Subcutaneous abdominal adipose tissue (tissue), 5 donors: ENCODE measurements around the gene ANGPTL3.
"Not testable (repeated sequence)": the region's sequence is repeated elsewhere in the genome, so short reads cannot be mapped to it uniquely, and the experiment has no call there.

ENCODE experiments used
- H3K27ac ChIP-seq: one replicate; pipeline ENCODE4 v1.7.0; 2013; ENCODE audit warnings: low read depth, mild to moderate bottlenecking, inconsistent platforms, low read length, moderate library complexity
- H3K27me3 ChIP-seq, 5 donors: one replicate each; pipeline ENCODE4 v1.7.0; 2013; ENCODE audit warnings: low read length in 5 of 5, inconsistent platforms in 1 of 5; ENCODE audit not compliant: control insufficient read depth in 5 of 5, insufficient read depth in 4 of 5
- H3K36me3 ChIP-seq, 5 donors: one replicate each; pipeline ENCODE4 v1.7.0; 2013; ENCODE audit warnings: low read length in 5 of 5; ENCODE audit not compliant: control insufficient read depth in 5 of 5, insufficient read depth in 5 of 5
- H3K4me1 ChIP-seq, 5 donors: one replicate each; pipeline ENCODE4 v1.7.0; 2013; ENCODE audit warnings: low read length in 5 of 5, mild to moderate bottlenecking in 3 of 5, moderate library complexity in 1 of 5; ENCODE audit not compliant: control insufficient read depth in 5 of 5, insufficient read depth in 5 of 5
- H3K4me3 ChIP-seq, 5 donors: one replicate each; pipeline ENCODE4 v1.7.0; 2013; ENCODE audit warnings: low read length in 5 of 5, low read depth in 1 of 5
- H3K9ac ChIP-seq, 5 donors: one replicate each; pipeline ENCODE4 v1.7.0; 2013; ENCODE audit warnings: low read length in 5 of 5, mild to moderate bottlenecking in 4 of 5, moderate library complexity in 3 of 5
- H3K9me3 ChIP-seq, 5 donors: one replicate each; pipeline ENCODE4 v1.7.0; 2013; ENCODE audit warnings: low read length in 5 of 5; ENCODE audit not compliant: control insufficient read depth in 5 of 5
- donor health status: healthy.
- donor health status: healthy.
- donor health status: healthy.
- donor health status: healthy.
- donor health status: healthy.

ANGPTL3 gene

GRCh38 chr1:62590255-62590969 lies 6.9 kb upstream of the ANGPTL3 start:
- Histone ChIP-seq H3K27me3 (no peaks in the 10 kb centered on the region), H3K4me1 (peaks cover 0 to 5% (median 0%) of the 10 kb centered on the region in 5 donors), H3K4me3 (no peak overlapping the region), H3K9me3 (no peaks in the 10 kb centered on the region), H3K36me3 (peaks cover 0 to 20% (median 5%) of the 10 kb centered on the region in 5 donors), H3K27ac (no peak overlapping the region), H3K9ac (no peak overlapping the region)

GRCh38 chr1:62590970-62591368 lies 6.4 kb upstream of the ANGPTL3 start:
- no peak overlapping the region for H3K4me3 ChIP-seq
- peaks cover 0 to 15% (median 0%) of the 10 kb centered on the region in 5 donors for H3K36me3 ChIP-seq
- no peaks in the 10 kb centered on the region for H3K9me3 ChIP-seq
- no peak overlapping the region for H3K27ac ChIP-seq
- H3K9ac ChIP-seq: no peak overlapping the region
- H3K4me1 ChIP-seq: peaks cover 0 to 5% (median 0%) of the 10 kb centered on the region in 5 donors
- no peaks in the 10 kb centered on the region for H3K27me3 ChIP-seq

GRCh38 chr1:62593825-62594394 lies 3.4 kb upstream of the ANGPTL3 start:
- H3K27ac ChIP-seq: no peak overlapping the region
- peaks cover 0 to 5% (median 0%) of the 10 kb centered on the region in 5 donors for H3K4me1 ChIP-seq
- H3K4me3 ChIP-seq: no peak overlapping the region
- H3K36me3 ChIP-seq: peaks cover 0 to 18% (median 0%) of the 10 kb centered on the region in 5 donors
- H3K27me3 ChIP-seq: no peaks in the 10 kb centered on the region
- H3K9me3 ChIP-seq: no peaks in the 10 kb centered on the region
- H3K9ac ChIP-seq: peak overlapping the region in 1 of 5 donors; percentile 28

DNA sequence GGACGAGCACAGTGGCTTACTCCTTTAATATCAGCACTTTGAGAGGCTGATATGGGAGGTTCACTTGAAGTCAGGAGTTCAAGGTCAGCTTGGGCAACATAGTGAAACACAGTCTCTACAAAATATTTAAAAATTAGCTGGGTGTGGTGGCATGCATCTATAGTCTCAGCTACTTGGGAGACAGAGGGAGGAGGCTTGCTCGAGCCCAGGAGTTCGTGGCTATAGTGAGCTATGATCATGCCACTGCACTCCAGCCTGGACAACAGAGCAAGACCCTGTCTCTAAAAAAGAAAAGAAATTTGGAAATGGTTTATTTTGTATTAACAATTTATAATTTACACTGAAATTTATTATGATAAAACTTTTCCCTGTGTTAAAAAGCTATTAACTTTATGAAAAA lies 1.7 kb upstream of the ANGPTL3 start:
- Histone ChIP-seq H3K9me3 (no peaks in the 10 kb centered on the region), H3K4me1 (peaks cover 0 to 5% (median 0%) of the 10 kb centered on the region in 5 donors), H3K36me3 (peaks cover 0 to 13% (median 0%) of the 10 kb centered on the region in 5 donors), H3K27me3 (no peaks in the 10 kb centered on the region), H3K27ac (no peak overlapping the region), H3K4me3 (no peak overlapping the region), H3K9ac (no peak overlapping the region)

GRCh38 chr1:62599044-62599443 lies 1.7 kb downstream of the ANGPTL3 start:
- no peaks in the 10 kb centered on the region for H3K9me3 ChIP-seq
- no peak overlapping the region for H3K9ac ChIP-seq
- H3K4me1 ChIP-seq: peaks cover 0 to 2% (median 0%) of the 10 kb centered on the region in 5 donors
- no peak overlapping the region for H3K27ac ChIP-seq
- H3K4me3 ChIP-seq: no peak overlapping the region
- H3K27me3 ChIP-seq: no peaks in the 10 kb centered on the region
- H3K36me3 ChIP-seq: peaks cover 0 to 9% (median 0%) of the 10 kb centered on the region in 5 donors

DNA sequence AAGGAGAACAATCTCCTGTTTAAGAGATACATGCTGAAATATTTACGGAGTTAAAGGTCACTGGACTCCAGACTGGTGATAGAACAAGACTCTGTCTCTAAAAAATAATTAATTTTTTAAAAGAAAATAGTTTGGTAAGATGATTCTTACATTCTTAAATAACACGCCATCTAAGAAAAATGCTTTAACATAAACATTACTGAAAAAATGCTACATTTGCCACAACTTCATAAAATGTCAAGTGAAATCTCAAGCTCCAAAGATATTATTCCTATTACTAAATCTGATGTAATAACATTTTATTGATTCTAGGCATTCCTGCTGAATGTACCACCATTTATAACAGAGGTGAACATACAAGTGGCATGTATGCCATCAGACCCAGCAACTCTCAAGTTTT lies 4.1 kb downstream of the ANGPTL3 start:
- Histone ChIP-seq H3K9me3 (no peaks in the 10 kb centered on the region), H3K27me3 (no peaks in the 10 kb centered on the region), H3K9ac (no peak overlapping the region), H3K4me1 (no peaks in the 10 kb centered on the region), H3K4me3 (no peak overlapping the region), H3K27ac (no peak overlapping the region), H3K36me3 (peaks cover 0 to 6% (median 0%) of the 10 kb centered on the region in 5 donors)

DNA sequence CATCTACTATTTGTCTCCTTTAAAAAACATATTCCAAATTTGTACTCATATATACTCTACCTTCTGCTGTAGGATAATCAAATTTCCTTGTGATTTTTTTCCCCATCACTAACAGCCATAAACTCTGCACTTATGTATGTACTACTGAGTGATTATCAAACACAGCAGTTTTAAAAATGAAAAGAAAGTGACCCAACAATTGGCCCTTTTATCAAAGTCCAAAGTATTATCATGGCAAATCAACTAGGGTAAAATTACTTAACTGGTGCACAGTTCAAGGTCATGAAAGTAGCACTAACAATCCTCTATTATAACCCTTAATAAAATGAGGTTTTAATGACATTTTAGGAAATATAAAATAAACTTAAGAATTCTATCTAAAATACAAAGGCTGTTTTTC lies 11.6 kb downstream of the ANGPTL3 start:
- no peak overlapping the region for H3K27ac ChIP-seq
- H3K9ac ChIP-seq: no peak overlapping the region
- no peaks in the 10 kb centered on the region for H3K9me3 ChIP-seq
- no peak overlapping the region for H3K4me3 ChIP-seq
- H3K27me3 ChIP-seq: no peaks in the 10 kb centered on the region
- H3K36me3 ChIP-seq: peaks cover 0 to 2% (median 0%) of the 10 kb centered on the region in 5 donors
- H3K4me1 ChIP-seq: no peaks in the 10 kb centered on the region

GRCh38 chr1:62610588-62610987 lies 13.3 kb downstream of the ANGPTL3 start:
- H3K36me3 ChIP-seq, H3K27me3 ChIP-seq, H3K9me3 ChIP-seq, H3K27ac ChIP-seq, H3K4me3 ChIP-seq, H3K9ac ChIP-seq, H3K4me1 ChIP-seq: not testable (repeated sequence)

DNA sequence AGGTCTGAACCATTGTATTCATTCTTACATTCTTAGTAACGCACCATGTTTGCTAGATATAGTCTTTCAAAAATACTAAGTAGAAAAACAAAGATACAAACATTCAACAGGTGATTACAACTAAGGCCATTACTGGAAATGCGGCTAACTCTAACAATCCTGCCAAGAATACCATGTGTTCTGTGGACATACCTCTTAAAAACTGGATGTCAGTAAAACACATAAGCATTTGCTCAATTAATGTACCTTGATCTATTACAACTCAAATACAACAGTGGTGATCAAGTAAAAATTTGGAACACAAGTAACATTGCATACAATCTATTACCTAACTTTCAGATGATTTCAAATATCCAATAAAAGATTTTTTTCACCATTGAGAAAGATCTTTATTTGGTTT lies 15.4 kb downstream of the ANGPTL3 start:
- H3K4me3 ChIP-seq: no peak overlapping the region
- H3K27ac ChIP-seq: no peak overlapping the region
- H3K36me3 ChIP-seq: peaks cover 0 to 14% (median 0%) of the 10 kb centered on the region in 5 donors
- no peaks in the 10 kb centered on the region for H3K9me3 ChIP-seq
- no peak overlapping the region for H3K9ac ChIP-seq
- no peaks in the 10 kb centered on the region for H3K27me3 ChIP-seq
- no peaks in the 10 kb centered on the region for H3K4me1 ChIP-seq

- Histone ChIP-seq H3K4me3 (no peak overlapping the region), H3K27ac (no peak overlapping the region), H3K36me3 (peaks cover 0 to 19% (median 4%) of the 10 kb centered on the region in 5 donors), H3K27me3 (no peaks in the 10 kb centered on the region), H3K9ac (no peak overlapping the region), H3K4me1 (no peaks in the 10 kb centered on the region), H3K9me3 (no peaks in the 10 kb centered on the region)
Observed at GRCh38 chr1:62613325-62613727, 16.0 kb downstream of the ANGPTL3 start.
